Neural cell (in vitro differentiated cells): ENCODE measurements around the gene BRI3BP. TPM values are rescaled to one million over a fixed set of nuclear protein-coding genes. Genes with fewer than 3 reads are reported as not detected.

Source experiments
- H2AFZ ChIP-seq: fragments of 200-600, 300-800 bp; sonication (generic), shearing (Covaris generic); 2 replicates; pipeline ENCODE4 v1.6.0; 2014; ENCODE audit warnings: low read depth, mild to moderate bottlenecking, antibody characterized with exemption, low read length, moderate library complexity
- H3F3A ChIP-seq: fragments of 200-600 bp; shearing (Covaris generic); 2 replicates; pipeline ENCODE4 v1.6.1; 2016; ENCODE audit warnings: mild to moderate bottlenecking, moderate library complexity, mixed read lengths, antibody characterized with exemption, low read length; ENCODE audit not compliant: insufficient read depth, poor library complexity, severe bottlenecking
- H3K27ac ChIP-seq: fragments of 200-600, 300-800 bp; sonication (generic), shearing (Covaris generic); 2 replicates; pipeline ENCODE4 v1.5.1; 2014; ENCODE audit warnings: mild to moderate bottlenecking, low read length, moderate library complexity
- H3K27me3 ChIP-seq: fragments of 300-800, 200-600 bp; sonication (generic), shearing (Covaris generic); 2 replicates; pipeline ENCODE4 v1.6.0; 2014; ENCODE audit warnings: mild to moderate bottlenecking, low read depth, low read length, moderate library complexity; ENCODE audit not compliant: insufficient read depth
- H3K36me3 ChIP-seq: fragments of 300-800, 200-600 bp; sonication (generic), shearing (Covaris generic); 2 replicates; pipeline ENCODE4 v1.5.1; 2014; ENCODE audit warnings: mild to moderate bottlenecking, antibody characterized with exemption, low read length, moderate library complexity; ENCODE audit not compliant: insufficient read depth
- H3K4me2 ChIP-seq: fragments of 300-800, 200-600 bp; sonication (generic), shearing (Covaris generic); 2 replicates; pipeline ENCODE4 v1.6.0; 2014; ENCODE audit warnings: mild to moderate bottlenecking, low read length
- H3K4me3 ChIP-seq: fragments of 300-800, 200-600 bp; sonication (generic), shearing (Covaris generic); 2 replicates; pipeline ENCODE4 v1.5.1; 2014; ENCODE audit warnings: mild to moderate bottlenecking, low read length, moderate library complexity
- H3K79me2 ChIP-seq: fragments of 200-600 bp; shearing (Covaris generic); replicated peaks from 2 replicates; pipeline ENCODE4 v1.6.0; 2014; ENCODE audit warnings: mild to moderate bottlenecking, low read length, moderate library complexity; ENCODE audit not compliant: insufficient read depth
- H3K9ac ChIP-seq: fragments of 300-800, 200-600 bp; sonication (generic), shearing (Covaris generic); 2 replicates; pipeline ENCODE4 v1.6.1; 2016; ENCODE audit warnings: mild to moderate bottlenecking, low read length, mixed read lengths
- H3K9me2 ChIP-seq: fragments of 200-600 bp; shearing (Covaris generic); 2 replicates; pipeline ENCODE4 v1.6.1; 2016; ENCODE audit warnings: mild to moderate bottlenecking, low read length, mixed read lengths; ENCODE audit not compliant: insufficient read depth
- H3K9me3 ChIP-seq: fragments of 200-600, 300-800 bp; sonication (generic), shearing (Covaris generic); 2 replicates; pipeline ENCODE4 v1.6.1; 2016; ENCODE audit warnings: mild to moderate bottlenecking, mixed run types, low read length, moderate library complexity, mixed read lengths
- H4K20me1 ChIP-seq: fragments of 200-600 bp; shearing (Covaris generic); 2 replicates; pipeline ENCODE4 v1.6.1; 2016; ENCODE audit warnings: mild to moderate bottlenecking, mixed run types; ENCODE audit not compliant: insufficient read depth
- CTCF ChIP-seq: fragments of 450-650 bp; IDR thresholded peaks from 2 replicates; pipeline ENCODE4 v1.5.1; 2014; ENCODE audit warnings: antibody characterized with exemption, mild to moderate bottlenecking, moderate library complexity; ENCODE audit not compliant: poor library complexity, severe bottlenecking
- EP300 ChIP-seq: fragments of 450-650 bp; conservative IDR thresholded peaks from 2 replicates; pipeline ENCODE4 v1.6.1; 2014; ENCODE audit warnings: antibody characterized with exemption, mild to moderate bottlenecking, moderate library complexity; ENCODE audit not compliant: poor library complexity, severe bottlenecking
- EZH2 ChIP-seq: fragments of 200-600, 300-800 bp; shearing (Covaris generic), sonication (generic); IDR thresholded peaks from 2 replicates; pipeline ENCODE4 v1.6.1; 2014; ENCODE audit warnings: antibody characterized with exemption, low read length, borderline replicate concordance, mild to moderate bottlenecking; ENCODE audit not compliant: insufficient read depth, poor library complexity, severe bottlenecking
- MXI1 ChIP-seq: fragments of 450-650 bp; conservative IDR thresholded peaks from 2 replicates; pipeline ENCODE4 v1.6.1; 2014; ENCODE audit warnings: antibody characterized with exemption, mild to moderate bottlenecking; ENCODE audit not compliant: poor library complexity, severe bottlenecking
- POLR2AphosphoS5 ChIP-seq: IDR thresholded peaks from 2 replicates; pipeline ENCODE4 v1.6.1; 2012
- RAD21 ChIP-seq: fragments of 450-650 bp; conservative IDR thresholded peaks from 2 replicates; pipeline ENCODE4 v1.6.1; 2014; ENCODE audit warnings: antibody characterized with exemption, mild to moderate bottlenecking, moderate library complexity
- REST ChIP-seq: IDR thresholded peaks from 2 replicates; pipeline ENCODE4 v1.6.1; 2012; ENCODE audit warnings: borderline replicate concordance
- SMC3 ChIP-seq: fragments of 450-650 bp; conservative IDR thresholded peaks from 2 replicates; pipeline ENCODE4 v1.6.1; 2014; ENCODE audit warnings: antibody characterized with exemption, mild to moderate bottlenecking, moderate library complexity; ENCODE audit not compliant: poor library complexity
- TAF1 ChIP-seq: IDR thresholded peaks from 2 replicates; pipeline ENCODE4 v1.6.1; 2012; ENCODE audit warnings: low read depth
- polyA plus RNA-seq: library from polyadenylated mRNA; depleted of rRNA; stranded (reverse); fragments of >200 nt; gene quantifications from 2 replicates; pipeline ENCODE4 v1.2.3, GENCODE V29; 2014

Gene BRI3BP
- polyA plus RNA-seq, 1 donor from 2014 or later, result 11.0 TPM

- H3K9ac ChIP-seq, result no peak overlapping the region
- TF ChIP-seq CTCF (no peak), POLR2AphosphoS5 (no peak), EZH2 (no peak), TAF1 (no peak), SMC3 (no peak), REST (no peak), MXI1 (no peak), RAD21 (no peak), EP300 (no peak)
- H3K4me3 ChIP-seq, result no peak overlapping the region
- no peaks in the 10 kb centered on the region for H4K20me1 ChIP-seq
- no peaks in the 10 kb centered on the region for H3K36me3 ChIP-seq
- no peaks in the 10 kb centered on the region for H3K9me2 ChIP-seq
- no peak overlapping the region for H3K27ac ChIP-seq
- H2AFZ ChIP-seq, result no peak overlapping the region
- H3K27me3 ChIP-seq, result no peaks in the 10 kb centered on the region
- H3K9me3 ChIP-seq, result no peaks in the 10 kb centered on the region
- no peaks in the 10 kb centered on the region for H3F3A ChIP-seq
- H3K79me2 ChIP-seq, result no peaks in the 10 kb centered on the region
- no peak overlapping the region for H3K4me2 ChIP-seq
Observed at GRCh38 chr12:125025606-125026235, 32.3 kb downstream of the BRI3BP start.

GRCh38 chr12:125028106-125028505, 34.7 kb downstream of the BRI3BP start:
- Histone ChIP-seq H3K9me3 (no peaks in the 10 kb centered on the region), H4K20me1 (no peaks in the 10 kb centered on the region), H3K79me2 (no peaks in the 10 kb centered on the region), H2AFZ (no peak overlapping the region), H3K4me2 (no peak overlapping the region), H3K9ac (no peak overlapping the region), H3K27ac (no peak overlapping the region), H3K27me3 (no peaks in the 10 kb centered on the region), H3K9me2 (no peaks in the 10 kb centered on the region), H3F3A (no peaks in the 10 kb centered on the region), H3K4me3 (no peak overlapping the region), H3K36me3 (no peaks in the 10 kb centered on the region)
- no peak for TF ChIP-seq MXI1
